Thoracic aorta (tissue), 2 donors: ENCODE measurements around the gene GKN1. TPM values are rescaled to one million over a fixed set of nuclear protein-coding genes. Genes with fewer than 3 reads are reported as not detected.

ENCODE experiments used
- ATAC-seq: fragments of 150-250 bp; one replicate; pipeline ENCODE4 v1.8.0; 2017; ENCODE audit warnings: low read depth; ENCODE audit not compliant: insufficient number of reproducible peaks, low FRiP score
- DNase-seq: peaks from one replicate; pipeline ENCODE4 v3.0.0-alpha.2; 2020; ENCODE audit warnings: low spot score
- H3K27ac ChIP-seq, 2 donors: fragments of 200-600 bp; sonication (generic); 1 replicate in 1 of 2; 2 replicates in 1 of 2; pipeline ENCODE4 v1.5.1; 2016; ENCODE audit warnings: mild to moderate bottlenecking in 2 of 2, moderate library complexity in 2 of 2
- H3K27me3 ChIP-seq: fragments of 200-600 bp; sonication (generic); replicated peaks from 2 replicates; pipeline ENCODE4 v1.6.0; 2016; ENCODE audit warnings: mild to moderate bottlenecking; ENCODE audit not compliant: insufficient read depth
- H3K36me3 ChIP-seq: fragments of 200-600 bp; sonication (generic); one replicate; pipeline ENCODE4 v1.5.1; 2016
- H3K4me1 ChIP-seq, 2 donors: fragments of 200-600 bp; sonication (generic); 1 replicate in 1 of 2; 2 replicates in 1 of 2; pipeline versions ENCODE4 v1.5.1 to v1.6.0; 2016; ENCODE audit warnings: low read depth in 2 of 2, mild to moderate bottlenecking in 1 of 2; ENCODE audit not compliant: control insufficient read depth in 1 of 2
- H3K4me3 ChIP-seq: fragments of 200-600 bp; sonication (generic); 2 replicates; pipeline ENCODE4 v1.5.1; 2016; ENCODE audit warnings: mild to moderate bottlenecking
- H3K9me3 ChIP-seq: fragments of 200-600 bp; sonication (generic); 2 replicates; pipeline ENCODE4 v1.5.1; 2016
- CTCF ChIP-seq: fragments of 200-600 bp; sonication (generic); IDR thresholded peaks from one replicate; pipeline ENCODE4 v1.5.1; 2019; ENCODE audit warnings: antibody characterized with exemption
- total RNA-seq, 2 donors: library from RNA; depleted of rRNA; stranded (reverse); fragments of >200 nt; gene quantifications; one replicate each; pipeline versions ENCODE4 v1.1.0 to v1.2.3, GENCODE V29; 2016

The GKN1 gene
- total RNA-seq, 2 donors from 2014 or later: 20.7 TPM; not detected in 1

- ATAC-seq (no peak), DNase-seq (no peak)
- Histone ChIP-seq H3K4me3 (no peak overlapping the region), H3K4me1 (peaks cover 3 to 9% of the 10 kb centered on the region in 2 donors), H3K36me3 (no peaks in the 10 kb centered on the region), H3K27ac (no peak overlapping the region), H3K9me3 (no peaks in the 10 kb centered on the region), H3K27me3 (no peaks in the 10 kb centered on the region)
- TF ChIP-seq CTCF: no peak
Observed at GRCh38 chr2:68978098-68978497, 3.7 kb downstream of the GKN1 start.

- Histone ChIP-seq H3K36me3 (no peaks in the 10 kb centered on the region), H3K4me3 (no peak overlapping the region), H3K9me3 (no peaks in the 10 kb centered on the region), H3K4me1 (no peaks in the 10 kb centered on the region), H3K27ac (no peak overlapping the region), H3K27me3 (no peaks in the 10 kb centered on the region)
- DNase-seq: no peak
- TF ChIP-seq CTCF: no peak
- no peak for ATAC-seq
Observed at GRCh38 chr2:68980956-68981355, 6.5 kb downstream of the GKN1 start.

GRCh38 chr2:68987021-68987503 lies 12.6 kb downstream of the GKN1 start:
- Histone ChIP-seq H3K4me1 (peaks cover 0 to 5% of the 10 kb centered on the region in 2 donors), H3K9me3 (no peaks in the 10 kb centered on the region), H3K27me3 (no peaks in the 10 kb centered on the region), H3K4me3 (no peak overlapping the region), H3K27ac (no peak overlapping the region), H3K36me3 (no peaks in the 10 kb centered on the region)
- TF ChIP-seq CTCF: no peak
- DNase-seq (no peak), ATAC-seq (no peak)

- Histone ChIP-seq H3K9me3 (no peaks in the 10 kb centered on the region), H3K4me3 (no peak overlapping the region), H3K27me3 (no peaks in the 10 kb centered on the region), H3K27ac (no peak overlapping the region), H3K4me1 (peaks cover 0 to 5% of the 10 kb centered on the region in 2 donors), H3K36me3 (no peaks in the 10 kb centered on the region)
- no peak for TF ChIP-seq CTCF
- ATAC-seq (no peak), DNase-seq (no peak)
Observed at GRCh38 chr2:68989035-68989434, 14.6 kb downstream of the GKN1 start.

- no peak for DNase-seq
- no peak for TF ChIP-seq CTCF
- no peaks in the 10 kb centered on the region for H3K27me3 ChIP-seq
Observed at GRCh38 chr2:68992341-68992740, 17.9 kb downstream of the GKN1 start.

More at GRCh38 chr2:68992341-68992740, 17.9 kb downstream of the GKN1 start:
- no peak overlapping the region for H3K27ac ChIP-seq
- H3K36me3 ChIP-seq: no peaks in the 10 kb centered on the region
- peaks cover 0 to under 1% of the 10 kb centered on the region in 2 donors for H3K4me1 ChIP-seq
- no peak for ATAC-seq
- no peaks in the 10 kb centered on the region for H3K9me3 ChIP-seq
- no peak overlapping the region for H3K4me3 ChIP-seq
